Activated naive CD4-positive, alpha-beta T cell treated with anti-CD3 and anti-CD28 coated beads, Interleukin-2, amount 50 U/mL, for 24 hours (primary cell): ENCODE measurements around the gene UBAC2.

ENCODE experiments used
- H3K27ac Mint-ChIP-seq: one replicate; pipeline ENCODE4 v1.8.0; 2021; ENCODE audit warnings: mild to moderate bottlenecking, mixed read lengths
- H3K27me3 Mint-ChIP-seq: one replicate; pipeline ENCODE4 v1.8.0; 2021; ENCODE audit warnings: mixed read lengths
- H3K36me3 Mint-ChIP-seq: one replicate; pipeline ENCODE4 v1.8.0; 2021; ENCODE audit warnings: mixed read lengths
- H3K4me1 Mint-ChIP-seq: one replicate; pipeline ENCODE4 v1.8.0; 2021; ENCODE audit warnings: mixed read lengths
- H3K4me3 Mint-ChIP-seq: one replicate; pipeline ENCODE4 v1.8.0; 2021; ENCODE audit warnings: mild to moderate bottlenecking, mixed read lengths
- H3K9me3 Mint-ChIP-seq: one replicate; pipeline ENCODE4 v1.8.0; 2021; ENCODE audit warnings: mixed read lengths

The UBAC2 gene

GRCh38 chr13:99263126-99263785 lies 62.6 kb downstream of the UBAC2 start:
- Mint-ChIP-seq H3K27ac (peak overlapping the region; percentile 87), H3K27me3 (no peaks in the 10 kb centered on the region), H3K36me3 (peaks cover 5% of the 10 kb centered on the region), H3K9me3 (no peaks in the 10 kb centered on the region), H3K4me3 (no peak overlapping the region), H3K4me1 (peaks cover 78% of the 10 kb centered on the region)

GRCh38 chr13:99264051-99264450 lies 63.4 kb downstream of the UBAC2 start:
- Mint-ChIP-seq H3K27ac (peak overlapping the region; percentile 87), H3K4me1 (peaks cover 76% of the 10 kb centered on the region), H3K36me3 (peaks cover 5% of the 10 kb centered on the region), H3K9me3 (no peaks in the 10 kb centered on the region), H3K27me3 (no peaks in the 10 kb centered on the region), H3K4me3 (no peak overlapping the region)

- peak overlapping the region; percentile 97 for H3K27ac Mint-ChIP-seq
- H3K27me3 Mint-ChIP-seq, result no peaks in the 10 kb centered on the region
- H3K9me3 Mint-ChIP-seq, result no peaks in the 10 kb centered on the region
- H3K36me3 Mint-ChIP-seq, result peaks cover 5% of the 10 kb centered on the region
- H3K4me1 Mint-ChIP-seq, result peaks cover 70% of the 10 kb centered on the region
- peak overlapping the region; percentile 75 for H3K4me3 Mint-ChIP-seq
These were observed 64.6 kb downstream of the UBAC2 start for GRCh38 chr13:99265162-99265800.

GRCh38 chr13:99265821-99266426 lies 65.3 kb downstream of the UBAC2 start:
- Mint-ChIP-seq H3K4me3 (peak overlapping the region; percentile 75), H3K27ac (peak overlapping the region; percentile 97), H3K4me1 (peaks cover 70% of the 10 kb centered on the region), H3K9me3 (no peaks in the 10 kb centered on the region), H3K27me3 (no peaks in the 10 kb centered on the region), H3K36me3 (peaks cover 5% of the 10 kb centered on the region)

GRCh38 chr13:99266827-99267226 lies 66.2 kb downstream of the UBAC2 start:
- Mint-ChIP-seq H3K27ac (no peak overlapping the region), H3K9me3 (no peaks in the 10 kb centered on the region), H3K27me3 (no peaks in the 10 kb centered on the region), H3K4me3 (no peak overlapping the region), H3K36me3 (peaks cover 9% of the 10 kb centered on the region), H3K4me1 (peaks cover 70% of the 10 kb centered on the region)

- H3K4me1 Mint-ChIP-seq, result peaks cover 71% of the 10 kb centered on the region
- peak overlapping the region; percentile 17 for H3K27ac Mint-ChIP-seq
- peaks cover 13% of the 10 kb centered on the region for H3K36me3 Mint-ChIP-seq
These were observed 67.3 kb downstream of the UBAC2 start for GRCh38 chr13:99267927-99268326.

GRCh38 chr13:99268822-99269221 lies 68.2 kb downstream of the UBAC2 start:
- H3K27me3 Mint-ChIP-seq, result no peaks in the 10 kb centered on the region
- peaks cover 71% of the 10 kb centered on the region for H3K4me1 Mint-ChIP-seq
- H3K27ac Mint-ChIP-seq, result peak overlapping the region; percentile 76
- peaks cover 14% of the 10 kb centered on the region for H3K36me3 Mint-ChIP-seq
- H3K9me3 Mint-ChIP-seq, result no peaks in the 10 kb centered on the region
- no peak overlapping the region for H3K4me3 Mint-ChIP-seq

More at GRCh38 chr13:99267927-99268326, 67.3 kb downstream of the UBAC2 start:
- H3K9me3 Mint-ChIP-seq, result no peaks in the 10 kb centered on the region
- no peak overlapping the region for H3K4me3 Mint-ChIP-seq
- no peaks in the 10 kb centered on the region for H3K27me3 Mint-ChIP-seq

- Mint-ChIP-seq H3K36me3 (peaks cover 14% of the 10 kb centered on the region), H3K9me3 (no peaks in the 10 kb centered on the region), H3K4me3 (no peak overlapping the region), H3K27ac (peak overlapping the region; percentile 51), H3K4me1 (peaks cover 71% of the 10 kb centered on the region), H3K27me3 (no peaks in the 10 kb centered on the region)
These were observed 69.1 kb downstream of the UBAC2 start for GRCh38 chr13:99269627-99270241.

GRCh38 chr13:99270518-99270917 lies 69.9 kb downstream of the UBAC2 start:
- no peaks in the 10 kb centered on the region for H3K27me3 Mint-ChIP-seq
- peaks cover 16% of the 10 kb centered on the region for H3K36me3 Mint-ChIP-seq
- peak overlapping the region; percentile 43 for H3K27ac Mint-ChIP-seq
- peak overlapping the region; percentile 38 for H3K4me3 Mint-ChIP-seq
- no peaks in the 10 kb centered on the region for H3K9me3 Mint-ChIP-seq
- H3K4me1 Mint-ChIP-seq, result peaks cover 71% of the 10 kb centered on the region

GRCh38 chr13:99271249-99271648 lies 70.6 kb downstream of the UBAC2 start:
- no peaks in the 10 kb centered on the region for H3K9me3 Mint-ChIP-seq
- H3K4me3 Mint-ChIP-seq, result peak overlapping the region; percentile 66
- peaks cover 74% of the 10 kb centered on the region for H3K4me1 Mint-ChIP-seq
- no peaks in the 10 kb centered on the region for H3K27me3 Mint-ChIP-seq
- H3K27ac Mint-ChIP-seq, result peak overlapping the region; percentile 92
- H3K36me3 Mint-ChIP-seq, result peaks cover 14% of the 10 kb centered on the region

- Mint-ChIP-seq H3K9me3 (no peaks in the 10 kb centered on the region), H3K36me3 (peaks cover 14% of the 10 kb centered on the region), H3K4me1 (peaks cover 80% of the 10 kb centered on the region), H3K27ac (peak overlapping the region; percentile 65), H3K4me3 (no peak overlapping the region), H3K27me3 (no peaks in the 10 kb centered on the region)
These were observed 71.8 kb downstream of the UBAC2 start for GRCh38 chr13:99272481-99272880.

GRCh38 chr13:99273128-99273527 lies 72.5 kb downstream of the UBAC2 start:
- H3K4me3 Mint-ChIP-seq, result peak overlapping the region; percentile 34
- H3K9me3 Mint-ChIP-seq, result no peaks in the 10 kb centered on the region
- peaks cover 87% of the 10 kb centered on the region for H3K4me1 Mint-ChIP-seq
- H3K27ac Mint-ChIP-seq, result peak overlapping the region; percentile 89
- H3K27me3 Mint-ChIP-seq, result no peaks in the 10 kb centered on the region
- H3K36me3 Mint-ChIP-seq, result peaks cover 14% of the 10 kb centered on the region

GRCh38 chr13:99275093-99275469 lies 74.4 kb downstream of the UBAC2 start:
- Mint-ChIP-seq H3K4me3 (peak overlapping the region; percentile 48), H3K4me1 (peaks cover 96% of the 10 kb centered on the region)

GRCh38 chr13:99276706-99277105 lies 76.1 kb downstream of the UBAC2 start:
- Mint-ChIP-seq H3K27ac (peak overlapping the region; percentile 76), H3K9me3 (no peaks in the 10 kb centered on the region), H3K36me3 (peaks cover 15% of the 10 kb centered on the region), H3K4me3 (no peak overlapping the region), H3K4me1 (peaks cover 94% of the 10 kb centered on the region), H3K27me3 (no peaks in the 10 kb centered on the region)

More at GRCh38 chr13:99275093-99275469, 74.4 kb downstream of the UBAC2 start:
- Mint-ChIP-seq H3K36me3 (peaks cover 16% of the 10 kb centered on the region), H3K27ac (peak overlapping the region; percentile 61), H3K27me3 (no peaks in the 10 kb centered on the region), H3K9me3 (no peaks in the 10 kb centered on the region)

GRCh38 chr13:99277629-99278028 lies 77.0 kb downstream of the UBAC2 start:
- peaks cover 12% of the 10 kb centered on the region for H3K36me3 Mint-ChIP-seq

GRCh38 chr13:99278200-99278599 lies 77.5 kb downstream of the UBAC2 start:
- Mint-ChIP-seq H3K27ac (no peak overlapping the region), H3K4me1 (peaks cover 96% of the 10 kb centered on the region), H3K36me3 (peaks cover 8% of the 10 kb centered on the region), H3K27me3 (no peaks in the 10 kb centered on the region), H3K9me3 (no peaks in the 10 kb centered on the region), H3K4me3 (no peak overlapping the region)

More at GRCh38 chr13:99277629-99278028, 77.0 kb downstream of the UBAC2 start:
- Mint-ChIP-seq H3K4me1 (peaks cover 96% of the 10 kb centered on the region), H3K27ac (peak overlapping the region; percentile 24), H3K27me3 (no peaks in the 10 kb centered on the region), H3K4me3 (no peak overlapping the region), H3K9me3 (no peaks in the 10 kb centered on the region)
